Omental fat pad (tissue), 4 donors: ENCODE results near the gene CTIF. TPM values are rescaled to one million over a fixed set of nuclear protein-coding genes. Genes with fewer than 3 reads are reported as not detected.

Experiments
- ATAC-seq: fragments of 150-250 bp; one replicate; pipeline ENCODE4 v1.9.1; 2016; ENCODE audit warnings: mild to moderate bottlenecking, moderate library complexity; ENCODE audit not compliant: low FRiP score
- DNase-seq: peaks from one replicate; pipeline ENCODE4 v3.0.0-alpha.2; 2019; ENCODE audit warnings: low spot score
- CTCF ChIP-seq, 3 donors: fragments of 450-650 bp; IDR thresholded peaks; one replicate each; pipeline ENCODE4 v1.5.1; 2016 to 2017; ENCODE audit warnings: antibody characterized with exemption in 3 of 3, mild to moderate bottlenecking in 3 of 3, moderate library complexity in 2 of 3
- total RNA-seq, 4 donors: library from RNA; depleted of rRNA; stranded (reverse); fragments of >200 nt; gene quantifications; one replicate each; pipeline ENCODE4 v1.1.0, GENCODE V29; 2016

The CTIF gene
- 10 to 100 TPM; 57.5 to 94.0 (median 72.4) TPM for total RNA-seq

GRCh38 chr18:48538531-48539405, at the start of gene CTIF:
CTIF (plus strand) TSS chr18:48539031; CDS start chr18:48619566, 80,535 bp downstream.
- ATAC-seq, result peak; percentile 91
- no peak for TF ChIP-seq CTCF (IDR thresholded peaks at IDR 0.05)
- peak; percentile 93 for DNase-seq

- ATAC-seq (peak; percentile 63), DNase-seq (no peak)
- no peak for TF ChIP-seq CTCF (IDR thresholded peaks at IDR 0.05)
Measured at GRCh38 chr18:48490641-48491293, 48.1 kb upstream of the CTIF start.

- TF ChIP-seq CTCF (IDR thresholded peaks at IDR 0.05), result no peak
- DNase-seq (no peak), ATAC-seq (no peak)
Measured at GRCh38 chr18:48492880-48493279, 46.0 kb upstream of the CTIF start.

GRCh38 chr18:48493434-48494230, 45.2 kb upstream of the CTIF start:
- ATAC-seq, result peak; percentile 42
- no peak for DNase-seq
- no peak for TF ChIP-seq CTCF (IDR thresholded peaks at IDR 0.05)

- ATAC-seq, result no peak
- DNase-seq, result no peak
- TF ChIP-seq CTCF (IDR thresholded peaks at IDR 0.05), result no peak
Measured at GRCh38 chr18:48497863-48498262, 41.0 kb upstream of the CTIF start.

GRCh38 chr18:48500517-48500916, 38.3 kb upstream of the CTIF start:
- no peak for TF ChIP-seq CTCF (IDR thresholded peaks at IDR 0.05)
- no peak for ATAC-seq
- DNase-seq, result no peak
